B cell (primary cell): Measurements from ENCODE around the gene DPP10. TPM values are rescaled to one million over a fixed set of nuclear protein-coding genes. Genes with fewer than 3 reads are reported as not detected.

Source experiments
- ATAC-seq: fragments of 200-7000 bp; cut with Tn5 transposase; one replicate; pipeline ENCODE4 v1.10.0; 2021; ENCODE audit warnings: low read depth, mild to moderate bottlenecking, moderate number of reproducible peaks, moderate library complexity
- CTCF ChIA-PET: fragments of 350-600 bp; sonication (Branson Sonifier 250); formaldehyde crosslinking; loops from one replicate; lab custom pipeline; 2021; ENCODE audit warnings: antibody characterized with exemption, inconsistent platforms; lab: Charles Lee
- POLR2A ChIA-PET: fragments of 350-600 bp; sonication (Branson Sonifier 250); formaldehyde crosslinking; loops from one replicate; lab custom pipeline; 2021; ENCODE audit warnings: antibody characterized with exemption; lab: Charles Lee
- DNase-seq: peaks from one replicate; pipeline ENCODE4 v3.0.0; 2013
- H2AFZ ChIP-seq: 2 replicates; pipeline ENCODE4 v1.6.1; 2012; ENCODE audit warnings: mild to moderate bottlenecking, low read depth, low read length; ENCODE audit not compliant: insufficient read depth, poor library complexity, severe bottlenecking
- H3K27ac ChIP-seq, 2 donors: 1 replicate in 1 of 2; 2 replicates in 1 of 2; pipeline ENCODE4 v1.5.1; 2012 to 2013; ENCODE audit warnings: low read length in 2 of 2, mild to moderate bottlenecking in 2 of 2, moderate library complexity in 1 of 2
- H3K27me3 ChIP-seq, 4 experiments: fragments of 200-600 bp in 1 of 4; sonication (generic) in 1 of 4; replicated peaks in 1 of 4; 1 replicate in 2 of 4; 2 replicates in 2 of 4; pipeline versions ENCODE4 v1.6.1 to v1.7.0; 2013 to 2016; ENCODE audit warnings: low read length in 3 of 4, mild to moderate bottlenecking in 2 of 4, mixed read lengths in 1 of 4, moderate library complexity in 1 of 4; ENCODE audit not compliant: insufficient read depth in 4 of 4, control insufficient read depth in 3 of 4; ENCODE audit errors: control extremely low read depth in 1 of 4
- H3K36me3 ChIP-seq, 2 experiments: replicated peaks in 1 of 2; 1 replicate in 1 of 2; 2 replicates in 1 of 2; pipeline versions ENCODE4 v1.6.1 to v1.7.1; 2013; ENCODE audit warnings: low read length in 1 of 2; ENCODE audit not compliant: insufficient read depth in 2 of 2, control insufficient read depth in 1 of 2; ENCODE audit errors: control extremely low read depth in 1 of 2, extremely low read depth in 1 of 2
- H3K4me1 ChIP-seq, 2 donors: fragments of 200-600 bp in 1 of 2; sonication (generic) in 1 of 2; 1 replicate in 1 of 2; 2 replicates in 1 of 2; pipeline versions ENCODE4 v1.5.1 to v1.6.1; 2013 to 2017; ENCODE audit warnings: low read length in 2 of 2; ENCODE audit not compliant: control insufficient read depth in 2 of 2, insufficient read depth in 2 of 2
- H3K4me2 ChIP-seq: replicated peaks from 2 replicates; pipeline ENCODE3; 2012; ENCODE audit warnings: mild to moderate bottlenecking, low read depth, low read length; ENCODE audit not compliant: poor library complexity, severe bottlenecking
- H3K4me3 ChIP-seq, 5 experiments: fragments of 200-600 bp in 1 of 5; sonication (generic) in 1 of 5; 1 replicate in 3 of 5; 2 replicates in 2 of 5; pipeline versions ENCODE4 v1.5.1 to v1.7.0; 2011 to 2016; ENCODE audit warnings: low read length in 4 of 5, mild to moderate bottlenecking in 4 of 5, low read depth in 2 of 5, control low read depth in 1 of 5, moderate library complexity in 1 of 5; ENCODE audit not compliant: insufficient read depth in 1 of 5; ENCODE audit errors: control extremely low read depth in 1 of 5, extremely low read depth in 1 of 5
- H3K79me2 ChIP-seq: fragments of 200-600 bp; sonication (generic); one replicate; pipeline ENCODE4 v1.6.0; 2016; ENCODE audit warnings: low read length; ENCODE audit not compliant: control insufficient read depth, insufficient read depth
- H3K9ac ChIP-seq: fragments of 200-600 bp; sonication (generic); 2 replicates; pipeline ENCODE4 v1.6.1; 2017; ENCODE audit warnings: mild to moderate bottlenecking, low read length, moderate library complexity
- H3K9me3 ChIP-seq, 3 donors: one replicate each; pipeline versions ENCODE4 v1.6.1 to v1.7.1; 2013; ENCODE audit warnings: low read length in 2 of 3; ENCODE audit not compliant: control insufficient read depth in 2 of 3, insufficient read depth in 1 of 3; ENCODE audit errors: control extremely low read depth in 1 of 3
- H4K20me1 ChIP-seq: 2 replicates; pipeline ENCODE4 v1.6.0; 2012; ENCODE audit warnings: mild to moderate bottlenecking, low read length; ENCODE audit not compliant: insufficient read depth, control insufficient read depth, poor library complexity, severe bottlenecking
- H3K27ac Mint-ChIP-seq: one replicate; pipeline ENCODE4 v1.8.0; 2021; ENCODE audit warnings: mixed read lengths
- H3K27me3 Mint-ChIP-seq: one replicate; pipeline ENCODE4 v1.8.0; 2021; ENCODE audit warnings: mixed read lengths
- H3K4me1 Mint-ChIP-seq: one replicate; pipeline ENCODE4 v1.8.0; 2021; ENCODE audit warnings: mixed read lengths
- H3K4me3 Mint-ChIP-seq: one replicate; pipeline ENCODE4 v1.8.0; 2021; ENCODE audit warnings: mixed read lengths
- H3K9me3 Mint-ChIP-seq: one replicate; pipeline ENCODE4 v1.8.0; 2022; ENCODE audit warnings: mixed read lengths; ENCODE audit not compliant: insufficient read depth
- EZH2 ChIP-seq: IDR thresholded peaks from 2 replicates; pipeline ENCODE4 v1.6.1; 2012; ENCODE audit warnings: borderline replicate concordance, low read depth, mild to moderate bottlenecking, moderate library complexity, low read length; ENCODE audit not compliant: insufficient read depth, poor library complexity, severe bottlenecking
- WGBS: methylation state at CpG from one replicate; pipeline ENCODE4 v1.1.5; 2013; ENCODE audit warnings: missing lambda C conversion rate; ENCODE audit not compliant: insufficient coverage; 5-methylcytosine and 5-hydroxymethylcytosine counted together
- intact Hi-C: fragments of 100-400 bp; cut with micrococcal nuclease; formaldehyde crosslinking; loops from one replicate; pipeline ENCODE4 v1.10.0; 2022
- polyA plus RNA-seq: library from polyadenylated mRNA; depleted of rRNA; stranded (reverse); fragments of >200 nt; gene quantifications from 2 replicates; pipeline ENCODE4 v1.2.3, GENCODE V29; 2012
- total RNA-seq, 2 donors: library from RNA; stranded (reverse); fragments of 120-200 nt in 1 of 2; gene quantifications; 1 replicate in 1 of 2; 2 replicates in 1 of 2; pipeline versions ENCODE4 v1.2.3 to v1.2.4, GENCODE V29; 2013 to 2022
- TF ChIP-seq, protein P1 (sequence below): fragments of 200-600 bp; IDR thresholded peaks from one replicate; pipeline ENCODE4 v1.8.0; 2022; ENCODE audit warnings: antibody characterized with exemption, mild to moderate bottlenecking

DPP10 gene
- total and polyA plus RNA-seq, 2 donors (not counting 1 experiment from before 2014, with no cell fraction given): not detected

DNA sequence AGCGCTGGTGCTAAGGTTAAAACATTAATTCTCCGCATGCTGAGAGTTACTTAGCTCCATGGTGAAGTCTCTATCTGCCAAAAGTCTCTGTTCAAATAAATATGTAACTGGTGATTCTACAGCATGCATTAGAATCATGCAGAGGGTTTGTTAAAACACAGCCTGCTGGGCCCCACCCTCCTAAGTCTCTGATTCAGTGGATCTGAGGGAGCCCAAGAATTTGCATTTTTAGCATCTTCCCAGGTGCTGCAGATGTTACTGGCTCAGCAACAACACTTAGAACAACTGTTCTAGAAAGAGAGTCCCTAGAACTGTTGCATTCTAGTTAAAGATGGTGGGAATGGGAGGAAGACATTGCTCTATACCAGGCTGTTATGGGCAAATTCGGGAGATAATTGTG lies 73.4 kb downstream of the DPP10 start:
- H2AFZ ChIP-seq: no peak overlapping the region
- no peak for DNase-seq
- no peaks in the 10 kb centered on the region for H3K79me2 ChIP-seq
- intact Hi-C loops: no loop called here
- no peaks in the 10 kb centered on the region for H3K27me3 ChIP-seq
- no peaks in the 10 kb centered on the region for H3K9me3 ChIP-seq
- POLR2A ChIA-PET: no interaction called here
- H3K4me3 ChIP-seq: no peak overlapping the region
- no peaks in the 10 kb centered on the region for H3K36me3 ChIP-seq
- Mint-ChIP-seq H3K4me3 (no peak overlapping the region), H3K27ac (no peak overlapping the region), H3K4me1 (no peaks in the 10 kb centered on the region), H3K27me3 (no peaks in the 10 kb centered on the region), H3K9me3 (no peaks in the 10 kb centered on the region)
- no peaks in the 10 kb centered on the region for H4K20me1 ChIP-seq
- H3K4me2 ChIP-seq: no peak overlapping the region
- CTCF ChIA-PET: interaction anchor here (1.1 kb wide), 1 partner anchor 10 kb away, joined by 3 read pairs; no protein-coding TSS in a partner anchor
- no peaks in the 10 kb centered on the region for H3K4me1 ChIP-seq
- H3K27ac ChIP-seq: no peak overlapping the region
- TF ChIP-seq, protein P1, sequence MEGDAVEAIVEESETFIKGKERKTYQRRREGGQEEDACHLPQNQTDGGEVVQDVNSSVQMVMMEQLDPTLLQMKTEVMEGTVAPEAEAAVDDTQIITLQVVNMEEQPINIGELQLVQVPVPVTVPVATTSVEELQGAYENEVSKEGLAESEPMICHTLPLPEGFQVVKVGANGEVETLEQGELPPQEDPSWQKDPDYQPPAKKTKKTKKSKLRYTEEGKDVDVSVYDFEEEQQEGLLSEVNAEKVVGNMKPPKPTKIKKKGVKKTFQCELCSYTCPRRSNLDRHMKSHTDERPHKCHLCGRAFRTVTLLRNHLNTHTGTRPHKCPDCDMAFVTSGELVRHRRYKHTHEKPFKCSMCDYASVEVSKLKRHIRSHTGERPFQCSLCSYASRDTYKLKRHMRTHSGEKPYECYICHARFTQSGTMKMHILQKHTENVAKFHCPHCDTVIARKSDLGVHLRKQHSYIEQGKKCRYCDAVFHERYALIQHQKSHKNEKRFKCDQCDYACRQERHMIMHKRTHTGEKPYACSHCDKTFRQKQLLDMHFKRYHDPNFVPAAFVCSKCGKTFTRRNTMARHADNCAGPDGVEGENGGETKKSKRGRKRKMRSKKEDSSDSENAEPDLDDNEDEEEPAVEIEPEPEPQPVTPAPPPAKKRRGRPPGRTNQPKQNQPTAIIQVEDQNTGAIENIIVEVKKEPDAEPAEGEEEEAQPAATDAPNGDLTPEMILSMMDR: no peak
- TF ChIP-seq EZH2: no peak
- ATAC-seq: no peak
- no peak overlapping the region for H3K9ac ChIP-seq
- 60% methylated on average over 1 of the region's 3 CpGs for WGBS

DNA sequence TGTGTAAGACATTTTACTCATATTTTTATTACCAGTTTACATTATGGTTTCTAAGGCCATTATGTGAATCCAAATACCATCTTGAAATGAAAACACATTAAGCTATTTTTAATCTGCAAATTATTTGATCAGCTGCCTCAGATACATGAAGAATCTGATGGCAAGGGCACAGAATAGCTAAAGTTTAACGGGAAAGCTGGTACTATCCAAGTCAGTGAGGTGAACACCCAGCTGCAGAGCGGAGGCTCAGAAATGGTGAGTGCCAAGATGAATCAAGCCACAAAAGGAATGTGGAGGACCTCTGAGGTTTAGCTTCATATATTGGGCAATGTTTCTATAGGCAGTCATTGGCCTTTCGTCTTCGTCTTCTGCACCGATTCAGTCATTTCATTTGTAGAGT lies 75.1 kb downstream of the DPP10 start:
- Histone ChIP-seq H3K27ac (no peak overlapping the region), H4K20me1 (no peaks in the 10 kb centered on the region), H2AFZ (no peak overlapping the region), H3K4me2 (no peak overlapping the region), H3K36me3 (no peaks in the 10 kb centered on the region), H3K9me3 (no peaks in the 10 kb centered on the region), H3K79me2 (no peaks in the 10 kb centered on the region), H3K27me3 (no peaks in the 10 kb centered on the region), H3K9ac (no peak overlapping the region), H3K4me1 (no peaks in the 10 kb centered on the region), H3K4me3 (no peak overlapping the region)
- H3K27ac Mint-ChIP-seq: no peak overlapping the region
- no peak overlapping the region for H3K4me3 Mint-ChIP-seq
- WGBS: 100% methylated on average over 2 of the region's 5 CpGs
- H3K4me1 Mint-ChIP-seq: no peaks in the 10 kb centered on the region
- H3K27me3 Mint-ChIP-seq: no peaks in the 10 kb centered on the region
- POLR2A ChIA-PET: no interaction called here
- H3K9me3 Mint-ChIP-seq: no peaks in the 10 kb centered on the region
- CTCF ChIA-PET: no interaction called here
- intact Hi-C loops: no loop called here
- DNase-seq (no peak), ATAC-seq (no peak)
- TF ChIP-seq, protein P1: no peak
- no peak for TF ChIP-seq EZH2
